ENCODE measurements around the gene SGTB.
"Not testable (repeated sequence)": the region's sequence is repeated elsewhere in the genome, so short reads cannot be mapped to it uniquely, and the experiment has no call there.

SGTB gene

DNA sequence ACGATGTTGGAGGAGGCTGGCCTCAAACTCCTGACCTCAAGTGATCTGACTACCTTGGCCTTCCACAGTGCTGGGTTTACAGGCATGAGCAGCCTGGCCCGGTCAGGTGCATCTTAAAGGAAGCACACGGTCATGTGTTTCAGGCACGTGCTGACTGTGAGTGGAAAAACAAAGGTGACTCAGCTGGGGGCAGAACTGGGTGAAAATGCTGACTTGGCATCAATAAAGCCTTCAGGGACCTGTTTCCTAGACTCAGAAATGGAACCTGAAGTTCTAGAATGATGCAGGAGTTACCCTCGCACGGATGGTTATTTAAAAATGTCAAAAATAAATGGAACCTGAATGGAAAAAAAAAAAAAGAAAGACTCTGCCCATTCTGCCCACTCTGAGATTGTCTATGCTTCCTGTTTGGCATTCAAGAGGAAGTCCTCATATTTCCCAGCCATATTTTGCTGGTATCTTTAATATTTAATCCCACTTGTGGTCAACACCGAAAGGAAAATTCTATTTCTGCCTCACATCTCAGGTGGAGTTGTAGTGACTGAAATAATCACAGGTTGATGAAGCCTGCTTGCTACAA is 12.4 kb upstream of the SGTB start:
- DNase-seq, result not testable (repeated sequence)

DNA sequence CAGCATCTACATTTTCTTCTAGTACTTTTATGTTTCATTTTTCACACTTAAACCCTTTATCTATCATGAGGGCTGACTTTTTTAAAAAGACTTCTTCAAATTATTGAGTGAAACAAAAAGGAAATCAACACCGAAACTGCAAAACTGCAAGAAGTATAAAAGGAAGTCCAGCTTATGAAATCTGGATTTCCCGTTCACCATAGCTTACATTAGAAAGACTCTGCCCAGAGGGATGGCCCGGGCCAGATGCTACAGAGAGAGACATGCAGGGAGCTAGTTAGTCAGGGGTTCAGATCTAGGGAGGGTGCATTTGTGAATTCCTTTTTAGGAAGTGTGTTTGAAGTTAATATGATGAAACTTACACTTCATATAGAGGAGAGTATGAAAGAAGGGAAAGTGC is 10.1 kb upstream of the SGTB start:
- DNase-seq, result not testable (repeated sequence)

DNA sequence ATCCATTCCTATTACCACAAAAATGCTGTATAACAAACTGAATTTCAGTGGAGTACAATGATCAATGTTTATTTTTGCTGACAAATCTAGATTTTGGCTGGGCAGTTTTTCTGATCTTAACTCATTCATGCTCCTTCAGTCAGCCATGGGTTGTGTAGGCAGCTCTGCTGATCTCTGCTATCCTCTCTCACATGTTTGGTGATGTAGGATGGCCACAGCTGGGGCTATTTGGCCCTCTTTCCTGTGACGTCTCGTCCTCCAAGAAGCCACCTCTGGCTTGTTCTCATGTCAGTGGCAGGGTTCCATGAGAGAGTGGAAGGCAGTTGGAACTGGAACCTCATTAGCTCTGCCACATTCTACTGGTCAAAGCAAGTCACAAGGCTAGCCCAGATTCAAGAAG is 9.0 kb upstream of the SGTB start:
- no peak for DNase-seq

DNA sequence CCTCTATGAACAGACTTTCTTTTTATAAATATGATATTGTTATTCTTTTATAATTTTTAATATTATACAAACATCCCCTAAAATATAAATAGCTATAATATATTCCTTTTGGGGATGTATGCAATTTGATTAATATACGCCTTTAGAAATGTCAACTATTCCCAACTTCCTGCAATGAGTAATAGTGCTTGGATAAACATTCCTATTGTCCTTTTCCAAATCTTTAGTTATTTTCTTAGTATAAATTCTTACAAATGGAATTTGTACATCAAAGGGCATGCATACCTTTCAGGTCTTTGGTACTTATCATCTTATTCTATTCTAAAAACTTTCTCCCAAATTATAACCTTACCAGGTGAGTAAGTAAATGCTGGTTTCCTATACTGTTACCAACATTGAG is 6.3 kb upstream of the SGTB start:
- no peak for DNase-seq

DNA sequence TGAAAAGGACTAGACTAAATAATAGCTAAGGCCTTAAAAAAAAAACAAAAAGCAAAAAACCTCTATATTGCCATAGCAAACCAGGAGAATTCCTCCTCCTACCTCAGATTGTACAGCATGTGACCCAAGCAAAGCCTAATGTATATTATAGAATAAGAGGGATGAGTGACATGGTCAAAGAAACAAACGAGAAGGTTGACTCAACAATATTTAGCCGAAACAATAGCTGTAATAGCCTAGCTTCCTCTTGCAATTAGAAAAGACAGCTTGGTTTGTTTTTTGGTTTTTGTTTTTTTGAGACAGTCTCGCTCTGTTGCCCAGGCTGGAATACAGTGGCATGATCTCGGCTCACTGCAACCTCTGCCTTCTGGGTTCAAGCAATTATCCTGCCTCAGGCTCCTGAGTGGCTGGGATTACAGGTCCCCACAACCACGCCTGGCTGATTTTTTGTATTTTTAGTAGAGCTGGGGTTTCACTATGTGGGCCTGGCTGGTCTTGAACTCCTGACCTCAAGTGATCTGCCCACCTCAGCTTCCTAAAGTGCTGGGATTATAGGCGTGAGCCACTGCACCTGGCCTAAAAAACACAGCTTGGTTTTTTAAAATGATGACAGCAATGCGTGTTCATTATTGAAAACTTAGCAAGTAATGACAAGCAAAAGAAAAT is 5.7 kb upstream of the SGTB start:
- DNase-seq, result no peak

DNA sequence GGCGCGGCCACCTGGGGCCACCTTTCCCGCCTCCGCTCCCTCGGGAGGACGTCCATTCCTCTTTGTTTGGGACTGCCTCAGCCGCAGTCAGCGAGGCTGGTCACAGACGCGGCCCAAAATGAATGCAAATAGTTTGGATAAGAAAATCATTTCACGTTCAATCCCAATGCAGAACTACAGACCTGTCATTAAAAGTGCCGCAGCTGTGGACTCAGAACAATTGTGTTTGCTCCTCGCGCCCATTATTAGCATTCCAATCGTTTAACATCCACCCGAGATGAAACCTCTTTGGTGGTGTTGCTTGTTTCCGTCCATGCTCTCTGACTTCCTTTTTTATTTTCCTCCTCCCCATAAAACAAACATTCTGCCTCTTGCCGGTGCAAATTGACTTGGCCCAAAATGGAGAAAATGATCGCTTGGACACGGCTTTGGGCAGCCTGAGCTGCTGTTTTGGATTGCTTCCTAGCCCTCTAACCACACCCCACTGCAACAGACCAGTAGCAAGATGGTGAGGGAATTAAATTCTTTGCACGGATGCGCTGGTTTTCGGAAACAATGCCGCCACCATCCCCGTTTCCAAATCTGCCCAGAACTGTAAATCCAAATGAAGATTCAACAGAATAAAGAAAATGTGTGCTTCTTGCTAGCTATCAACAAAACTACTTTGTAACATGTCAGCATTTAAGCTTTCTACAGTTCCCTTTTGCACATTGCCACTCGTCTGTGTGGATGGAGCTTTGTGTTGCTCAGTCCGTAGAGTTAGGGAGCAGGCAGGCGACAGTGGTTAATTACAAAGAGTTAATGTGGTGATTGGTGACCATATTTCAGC is 880 bp upstream of the SGTB start:
- peak in 12 of 14 donors; percentile 16 to 53 (median 37) for DNase-seq

DNA sequence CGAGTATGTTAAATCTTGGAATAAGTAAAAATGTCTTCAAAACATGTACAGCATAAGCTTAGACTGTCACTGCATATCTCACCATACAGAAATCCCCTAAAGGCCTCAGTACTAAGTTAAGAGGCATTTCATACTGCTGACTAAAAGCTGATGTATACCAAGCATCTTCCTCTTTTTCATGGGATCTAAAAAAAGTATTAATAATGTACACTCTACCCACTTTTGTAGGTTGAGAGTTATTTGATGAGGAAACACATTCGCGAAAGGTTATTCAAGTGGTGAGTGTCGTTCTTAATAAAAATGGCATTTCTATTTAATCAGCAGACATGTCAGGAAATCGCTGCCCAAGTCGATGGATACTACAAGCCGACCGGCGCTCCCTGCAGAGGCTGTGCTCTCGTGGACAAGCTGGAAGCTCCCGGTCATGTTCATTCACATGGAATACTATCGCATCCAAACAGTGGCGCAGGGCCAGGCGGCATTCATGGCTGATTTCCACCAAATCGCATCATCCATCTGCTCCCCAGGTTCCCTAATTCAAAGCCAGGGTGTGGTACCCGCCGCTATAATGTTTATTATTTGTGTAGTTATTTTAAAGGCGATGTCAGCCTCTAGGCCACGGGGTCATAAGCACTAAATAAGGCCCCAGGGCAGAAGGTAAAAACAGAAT is 724 bp downstream of the SGTB start:
- peak in 13 of 14 donors; percentile 18 to 93 (median 48) for DNase-seq

DNA sequence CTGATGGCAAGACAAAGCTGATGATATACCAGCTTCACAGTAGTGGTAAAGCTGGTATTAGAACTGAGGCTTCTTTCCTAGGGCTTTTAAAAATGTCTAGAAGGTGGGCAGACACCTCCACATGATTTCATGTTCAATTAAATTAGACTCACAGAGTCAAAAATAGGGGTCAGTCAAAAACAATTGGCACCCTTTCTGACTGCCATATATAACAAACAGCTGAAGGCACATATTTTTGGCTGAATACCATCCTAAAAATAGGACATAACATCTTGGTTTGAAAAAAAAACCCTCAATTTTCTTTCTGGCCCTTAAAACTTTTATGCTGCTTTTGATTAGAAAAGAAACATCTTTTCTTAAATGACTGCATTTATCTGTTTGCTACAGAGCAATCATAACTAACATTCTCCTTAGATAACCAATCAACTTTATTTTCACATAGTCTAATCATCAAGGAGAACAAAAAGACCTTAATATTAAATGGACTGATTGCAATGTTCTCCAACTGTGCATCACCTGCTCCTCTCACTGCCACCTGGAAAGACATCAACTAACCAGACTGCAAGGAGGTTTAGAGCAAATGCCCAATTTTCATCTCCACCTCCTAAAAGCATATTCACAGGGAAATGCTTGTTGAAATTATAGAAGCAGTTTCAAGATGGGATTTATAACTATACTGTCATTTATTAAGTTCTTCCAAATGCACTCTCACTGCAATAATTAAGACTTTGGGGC is 3.2 kb downstream of the SGTB start:
- DNase-seq, result peak in 1 of 14 donors; percentile 87

DNA sequence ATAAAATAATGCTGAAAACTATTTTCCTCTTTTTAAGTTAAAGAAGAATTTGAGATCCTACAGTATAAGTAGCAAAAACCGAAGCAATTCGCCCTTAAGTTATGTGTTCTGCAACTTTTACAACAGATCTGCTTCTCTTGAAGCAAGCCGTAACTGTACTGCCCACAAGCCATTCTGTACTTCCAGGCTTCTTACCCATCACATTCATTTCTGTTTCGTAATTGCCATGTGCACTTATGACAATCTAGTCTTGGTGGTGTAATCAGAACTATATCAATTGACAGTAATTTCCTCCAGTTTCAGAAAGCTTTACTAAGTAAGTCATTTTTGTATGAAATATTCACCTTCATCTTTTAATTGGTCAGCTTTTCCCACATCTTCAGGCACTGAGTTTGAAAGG is 13.8 kb downstream of the SGTB start:
- no peak for DNase-seq

DNA sequence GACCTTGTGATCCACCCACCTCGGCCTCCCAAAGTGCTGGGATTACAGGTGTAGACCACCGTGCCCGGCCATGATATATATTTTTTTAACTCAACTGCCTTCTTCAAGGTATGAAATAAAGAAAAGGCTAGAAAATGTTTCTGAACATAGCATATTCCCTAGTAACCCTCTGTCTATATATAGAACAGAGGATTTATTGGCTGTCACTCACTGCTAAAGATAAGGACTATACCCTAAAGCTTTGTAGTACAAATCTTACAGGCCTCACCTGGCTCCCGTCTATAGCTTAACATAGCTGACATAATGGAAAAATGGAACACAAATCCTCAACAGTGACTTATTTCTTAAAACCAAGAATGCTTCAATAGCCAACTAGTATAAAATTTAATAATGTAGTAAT is 14.2 kb downstream of the SGTB start:
- DNase-seq, result no peak

DNA sequence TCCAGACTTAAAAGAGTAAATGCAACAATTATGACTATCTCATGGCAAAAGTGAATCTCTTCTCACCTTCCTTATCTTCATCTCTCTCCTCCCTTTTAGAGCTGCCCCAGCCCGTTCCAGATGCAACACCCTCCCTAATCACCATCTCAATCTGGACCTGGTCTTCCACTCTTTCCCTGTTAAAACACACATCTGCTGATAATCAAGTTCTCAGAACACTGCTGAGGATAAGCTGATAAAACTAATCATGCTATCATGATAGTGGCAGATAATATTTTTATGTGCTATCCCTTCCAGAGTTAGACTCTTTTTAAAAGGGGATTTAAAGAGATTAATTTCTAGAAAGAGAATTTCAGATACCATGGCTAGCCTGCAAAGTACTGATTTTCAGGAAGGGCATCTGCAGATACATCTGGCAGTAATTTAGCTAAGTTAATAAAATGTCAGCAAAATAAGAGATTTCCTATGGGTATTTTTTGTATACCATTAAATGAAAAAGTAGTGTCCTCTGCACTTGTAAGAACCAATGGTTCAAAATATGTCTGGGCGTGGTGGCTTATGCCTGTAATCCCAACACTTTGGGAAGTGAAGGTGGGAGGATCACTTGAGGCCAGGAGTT is 17.2 kb downstream of the SGTB start:
- DNase-seq, result no peak

DNA sequence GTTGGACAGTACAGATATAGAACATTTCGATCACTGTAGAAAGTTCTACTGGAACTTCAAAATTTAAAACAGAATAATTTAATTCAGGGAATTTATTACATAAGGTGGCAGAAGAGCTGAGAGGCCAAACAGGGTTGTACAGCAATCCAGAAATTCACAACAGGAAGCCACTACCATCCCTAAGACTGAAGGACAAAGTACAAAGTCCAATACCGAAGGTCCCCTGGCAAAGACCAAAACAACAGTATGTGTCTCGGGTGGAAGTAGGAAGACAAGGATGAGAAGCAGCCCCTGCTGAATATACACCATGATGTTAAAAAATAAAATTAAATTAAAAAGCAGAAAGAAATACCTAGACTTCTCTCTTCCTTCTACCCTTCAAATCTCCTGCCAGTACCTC is 19.9 kb downstream of the SGTB start:
- no peak for DNase-seq

DNA sequence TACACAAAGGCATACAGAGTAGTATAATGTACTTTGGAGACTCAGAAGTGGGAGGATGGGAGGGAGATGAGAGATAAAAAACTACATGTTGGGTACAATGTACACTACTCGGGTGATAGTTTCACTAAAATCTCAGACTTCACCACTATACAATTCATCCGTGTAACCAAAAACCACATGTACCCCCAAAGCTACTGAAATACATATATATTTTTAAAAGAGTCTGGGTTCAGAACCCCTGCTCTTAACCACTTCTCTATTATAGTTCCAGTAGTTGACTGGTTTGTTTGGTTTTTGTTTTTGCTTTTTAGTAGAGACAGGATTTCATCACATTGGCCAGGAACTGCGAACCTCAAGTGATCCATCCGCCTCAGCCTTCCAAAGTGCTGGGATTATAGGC is 22.6 kb downstream of the SGTB start:
- no peak for DNase-seq

DNA sequence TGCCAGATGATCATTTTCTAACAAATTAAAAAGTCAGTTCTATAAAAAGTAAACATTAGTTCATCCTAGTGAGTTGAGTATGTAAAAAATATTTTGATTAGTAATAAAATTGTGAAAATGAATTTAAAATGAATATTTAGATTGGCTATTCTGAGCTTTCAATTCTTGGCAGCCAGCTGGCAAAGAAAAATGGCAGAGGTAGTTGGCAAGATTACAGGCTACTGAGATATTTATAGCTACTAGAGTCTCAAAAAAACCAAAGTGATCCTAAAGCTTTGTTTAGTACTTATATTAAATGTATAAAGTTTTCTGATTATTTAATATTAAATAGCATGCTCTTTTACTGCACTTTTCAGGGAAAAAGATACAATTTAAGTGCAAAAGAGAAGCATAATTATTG is 25.0 kb downstream of the SGTB start:
- DNase-seq, result no peak

DNA sequence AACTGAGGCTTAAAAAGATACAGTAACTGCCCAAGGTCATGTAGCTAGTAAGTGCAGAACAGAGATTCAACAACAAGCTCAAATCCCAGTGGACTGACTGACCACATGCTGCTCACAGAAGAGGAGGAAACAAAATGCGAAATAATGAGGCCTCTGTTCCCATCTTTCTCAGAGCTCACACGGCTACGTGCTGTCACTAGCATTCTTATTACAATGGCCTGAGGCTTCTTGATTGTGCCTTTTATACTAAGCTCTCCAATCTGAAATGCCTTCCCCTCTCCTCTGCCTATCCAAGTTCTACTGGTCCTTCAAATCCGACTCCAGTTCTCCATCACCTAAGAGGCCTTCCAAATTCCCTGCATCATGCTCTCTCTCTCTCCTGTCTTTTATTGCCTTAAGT is 26.0 kb downstream of the SGTB start:
- peak in 9 of 14 donors; percentile 1 to 18 (median 8) for DNase-seq

DNA sequence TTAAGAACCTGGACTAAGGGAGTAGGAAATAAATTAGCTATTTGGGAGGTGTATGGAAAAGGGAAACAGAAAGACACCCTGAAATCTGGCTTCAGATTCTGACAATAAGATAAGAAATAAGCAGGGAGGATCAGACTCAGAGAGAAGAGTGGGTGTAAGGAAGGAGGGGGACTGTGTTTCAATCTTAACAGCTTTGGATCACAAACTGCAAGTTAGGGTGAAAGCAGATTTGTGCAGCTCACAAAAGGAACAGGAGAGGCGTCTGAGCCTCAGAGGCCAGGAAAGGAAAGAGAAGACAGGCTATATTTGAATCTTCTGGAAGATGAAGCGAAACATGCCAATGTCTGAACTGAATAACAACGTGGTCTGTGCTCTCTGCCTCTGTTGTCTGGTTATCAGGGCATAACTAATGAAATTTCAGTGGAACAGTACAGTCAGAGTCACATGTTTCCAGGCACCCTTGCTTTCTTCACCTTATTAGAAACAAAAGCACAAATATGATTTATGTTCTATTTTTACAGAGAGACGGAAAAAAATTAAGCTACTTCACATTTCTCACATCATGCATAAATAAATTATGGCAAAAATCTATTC is 26.6 kb downstream of the SGTB start:
- no peak for DNase-seq

DNA sequence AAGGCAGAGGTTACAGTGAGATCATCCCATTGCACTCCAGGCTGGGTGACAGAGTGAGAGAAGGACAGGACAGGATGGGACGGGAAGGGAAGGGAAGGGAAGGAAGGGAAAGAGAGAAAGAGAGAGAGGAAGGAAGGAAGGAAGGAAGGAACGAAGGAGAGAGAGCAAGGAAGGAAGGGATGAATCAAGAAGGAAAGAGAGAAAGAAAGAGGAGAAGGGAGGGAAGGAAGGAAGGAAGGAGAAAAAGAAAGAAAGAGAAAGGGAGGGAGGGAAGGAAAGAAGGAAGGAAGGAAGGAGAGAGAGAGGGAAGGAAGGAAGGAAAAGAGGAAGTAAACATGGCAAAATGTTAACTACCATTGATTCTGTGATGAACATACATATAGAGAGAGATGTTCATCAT is 28.8 kb downstream of the SGTB start:
- no peak for DNase-seq

DNA sequence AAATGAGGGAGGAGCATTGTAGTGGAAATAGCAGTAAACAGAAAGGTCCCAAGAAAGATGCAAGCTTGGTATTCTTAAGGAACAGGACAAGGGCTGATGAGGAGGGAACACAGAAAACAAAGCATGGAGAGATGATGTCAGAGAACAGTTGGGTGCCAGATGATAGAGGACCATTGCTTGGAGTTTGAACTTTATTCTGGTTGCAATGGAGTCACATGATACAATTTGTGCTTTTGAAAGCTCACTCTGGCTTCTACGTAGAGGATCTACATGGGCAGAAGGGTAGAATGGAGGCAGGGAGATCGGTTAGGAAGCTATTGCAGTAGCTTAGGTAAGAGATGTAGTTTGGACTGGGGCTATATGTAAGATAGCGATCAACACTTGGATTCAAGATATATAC is 39.8 kb downstream of the SGTB start:
- no peak for DNase-seq

DNA sequence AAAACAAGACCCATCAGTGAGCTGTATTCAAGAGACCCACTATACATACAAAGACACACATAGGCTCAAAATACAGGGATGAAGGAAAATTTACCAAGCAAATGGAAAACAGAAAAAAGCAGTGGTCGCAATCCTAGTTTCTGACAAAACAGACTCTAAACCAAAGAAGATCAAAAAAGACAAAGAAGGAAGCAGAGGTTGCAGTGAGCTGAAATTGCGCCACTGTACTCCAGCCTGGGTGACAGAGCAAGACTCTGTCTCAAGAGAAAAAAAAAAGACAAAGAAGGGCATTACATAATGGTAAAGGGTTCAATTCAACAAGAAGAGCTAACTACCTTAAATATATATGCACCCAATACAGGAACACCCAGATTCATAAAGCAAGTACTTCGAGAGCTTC is 45.9 kb downstream of the SGTB start:
- DNase-seq, result not testable (repeated sequence)

DNA sequence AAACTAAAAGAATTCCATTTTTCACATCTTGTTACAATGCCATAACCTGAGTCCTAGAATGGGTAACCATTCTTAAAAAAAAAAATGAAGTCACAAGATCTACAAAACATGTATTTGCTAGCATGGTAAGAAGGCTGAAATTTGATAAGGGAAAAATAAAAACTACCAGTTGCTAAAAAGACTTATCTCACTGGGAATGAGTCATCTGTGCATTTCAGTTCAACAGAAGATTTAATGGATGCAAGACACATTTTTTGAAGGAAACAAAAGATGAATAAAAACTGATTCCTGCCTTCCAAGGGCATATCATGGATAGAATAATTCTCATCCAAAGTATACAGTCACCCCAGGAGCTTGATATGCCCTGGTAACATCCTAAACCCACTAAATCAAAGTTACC is 47.2 kb downstream of the SGTB start:
- DNase-seq, result no peak

DNA sequence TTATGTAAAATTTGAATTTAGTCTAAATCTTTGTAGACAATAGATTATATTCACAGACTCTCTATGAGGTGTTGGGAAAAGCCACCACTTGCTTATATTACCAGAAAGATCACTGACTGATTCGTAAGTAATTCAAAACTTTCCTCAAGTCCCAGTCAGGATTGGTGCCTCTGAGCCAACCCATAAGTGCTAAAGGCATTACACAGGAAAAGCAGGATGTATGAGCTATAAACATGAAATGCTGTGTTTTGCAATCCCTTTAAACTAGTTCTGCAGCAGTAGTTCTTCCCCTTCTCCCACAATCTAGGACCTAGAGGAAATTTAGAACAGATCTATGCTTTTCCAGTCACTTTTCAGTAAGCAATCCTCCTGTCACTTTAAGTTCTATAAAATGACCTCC is 49.1 kb downstream of the SGTB start:
- no peak for DNase-seq

DNA sequence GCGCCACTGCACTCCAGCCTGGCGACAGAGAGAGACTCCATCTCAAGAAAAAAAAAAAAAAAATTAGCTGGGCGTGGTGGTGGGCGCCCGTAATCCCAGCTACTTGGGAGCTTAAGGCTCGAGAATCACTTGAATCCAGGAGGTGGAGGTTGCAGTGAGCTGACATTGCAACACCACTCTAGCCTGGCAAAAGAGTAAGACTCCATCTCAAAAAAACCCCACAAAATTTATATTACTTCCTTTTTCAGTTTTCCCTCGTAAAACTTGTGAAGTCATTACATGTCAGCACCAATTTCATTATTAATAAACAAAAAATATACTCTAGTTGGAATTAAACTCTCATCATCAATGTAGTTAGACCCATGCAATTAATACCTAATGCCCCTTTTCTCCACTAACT is 53.2 kb downstream of the SGTB start:
- DNase-seq, result no peak
